HEK293 (cell line): ENCODE measurements around the gene ADCY6.

Source experiments
- KLF7 ChIP-seq: fragments of 450-650 bp; formaldehyde crosslinking; IDR thresholded peaks from 2 replicates; pipeline ENCODE4 v1.5.1; 2016; ENCODE audit warnings: missing biosample characterization, missing genetic modification characterization, borderline replicate concordance
- PBX3 ChIP-seq: sonication (generic); formaldehyde crosslinking; IDR thresholded peaks from 2 replicates; pipeline ENCODE4 v1.8.1; 2022; ENCODE audit warnings: mild to moderate bottlenecking, moderate library complexity, missing genetic modification reagents
- SP3 ChIP-seq: fragments of 450-650 bp; formaldehyde crosslinking; IDR thresholded peaks from 2 replicates; pipeline ENCODE4 v1.5.1; 2016; ENCODE audit warnings: missing biosample characterization, missing genetic modification characterization
- YY1 ChIP-seq: fragments of 450-650 bp; formaldehyde crosslinking; IDR thresholded peaks from 2 replicates; pipeline ENCODE4 v1.5.1; 2018; ENCODE audit warnings: missing biosample characterization, missing genetic modification characterization
- ZNF16 ChIP-seq: fragments of 450-650 bp; formaldehyde crosslinking; IDR thresholded peaks from 2 replicates; pipeline ENCODE4 v1.5.1; 2016; ENCODE audit warnings: low read depth, missing biosample characterization, missing genetic modification characterization
- ZNF174 ChIP-seq: fragments of 450-650 bp; formaldehyde crosslinking; IDR thresholded peaks from 2 replicates; pipeline ENCODE4 v1.5.0; 2017; ENCODE audit warnings: missing biosample characterization, mild to moderate bottlenecking, missing genetic modification characterization
- ZNF175 ChIP-seq: fragments of 450-650 bp; formaldehyde crosslinking; IDR thresholded peaks from 2 replicates; pipeline ENCODE4 v1.5.1; 2016; ENCODE audit warnings: missing biosample characterization, missing genetic modification characterization
- ZNF221 ChIP-seq: fragments of 450-650 bp; formaldehyde crosslinking; IDR thresholded peaks from 2 replicates; pipeline ENCODE4 v1.5.1; 2017; ENCODE audit warnings: missing biosample characterization, missing genetic modification characterization, borderline replicate concordance
- ZNF292 ChIP-seq: fragments of 450-650 bp; formaldehyde crosslinking; IDR thresholded peaks from 2 replicates; pipeline ENCODE4 v1.5.1; 2016; ENCODE audit warnings: low read depth, missing biosample characterization, missing genetic modification characterization, borderline replicate concordance
- ZNF354C ChIP-seq: fragments of 450-650 bp; formaldehyde crosslinking; IDR thresholded peaks from 2 replicates; pipeline ENCODE4 v1.5.1; 2016; ENCODE audit warnings: missing biosample characterization, missing genetic modification characterization, low read depth, borderline replicate concordance
- ZNF473 ChIP-seq: fragments of 450-650 bp; formaldehyde crosslinking; IDR thresholded peaks from 2 replicates; pipeline ENCODE4 v1.5.1; 2017; ENCODE audit warnings: missing biosample characterization, missing genetic modification characterization
- ZNF530 ChIP-seq: fragments of 450-650 bp; formaldehyde crosslinking; IDR thresholded peaks from 2 replicates; pipeline ENCODE4 v1.5.1; 2016; ENCODE audit warnings: low read depth, missing biosample characterization, missing genetic modification characterization
- ZNF560 ChIP-seq: fragments of 450-650 bp; formaldehyde crosslinking; IDR thresholded peaks from 2 replicates; pipeline ENCODE4 v1.5.1; 2017; ENCODE audit warnings: missing biosample characterization, missing genetic modification characterization, borderline replicate concordance
- ZNF639 ChIP-seq: fragments of 450-650 bp; formaldehyde crosslinking; IDR thresholded peaks from 2 replicates; pipeline ENCODE4 v1.5.1; 2016; ENCODE audit warnings: missing biosample characterization, missing genetic modification characterization
- ZNF654 ChIP-seq: fragments of 450-650 bp; formaldehyde crosslinking; IDR thresholded peaks from 2 replicates; pipeline ENCODE4 v1.5.1; 2016; ENCODE audit warnings: low read depth, missing biosample characterization, missing genetic modification characterization
- ZNF658 ChIP-seq: fragments of 450-650 bp; formaldehyde crosslinking; IDR thresholded peaks from 2 replicates; pipeline ENCODE4; 2016; ENCODE audit warnings: missing biosample characterization, missing genetic modification characterization
- ZNF692 ChIP-seq: fragments of 450-650 bp; formaldehyde crosslinking; IDR thresholded peaks from 2 replicates; pipeline ENCODE4 v1.5.1; 2016; ENCODE audit warnings: missing biosample characterization, missing genetic modification characterization
- TF ChIP-seq, protein P1 (sequence below): fragments of 450-650 bp; formaldehyde crosslinking; IDR thresholded peaks from 2 replicates; pipeline ENCODE4 v1.5.1; 2017; ENCODE audit warnings: missing biosample characterization, missing genetic modification characterization
- TF ChIP-seq, protein P2 (sequence below): fragments of 450-650 bp; formaldehyde crosslinking; IDR thresholded peaks from 2 replicates; pipeline ENCODE4 v1.5.1; 2016; ENCODE audit warnings: missing biosample characterization, missing genetic modification characterization, borderline replicate concordance
- TF ChIP-seq, protein P3 (sequence below): fragments of 450-650 bp; formaldehyde crosslinking; IDR thresholded peaks from 2 replicates; pipeline ENCODE4 v1.5.1; 2016; ENCODE audit warnings: missing biosample characterization, missing genetic modification characterization
- TF ChIP-seq, protein P4 (sequence below): fragments of 450-650 bp; formaldehyde crosslinking; IDR thresholded peaks from 2 replicates; pipeline ENCODE4 v1.5.1; 2016; ENCODE audit warnings: missing biosample characterization, missing genetic modification characterization

ADCY6 gene

DNA sequence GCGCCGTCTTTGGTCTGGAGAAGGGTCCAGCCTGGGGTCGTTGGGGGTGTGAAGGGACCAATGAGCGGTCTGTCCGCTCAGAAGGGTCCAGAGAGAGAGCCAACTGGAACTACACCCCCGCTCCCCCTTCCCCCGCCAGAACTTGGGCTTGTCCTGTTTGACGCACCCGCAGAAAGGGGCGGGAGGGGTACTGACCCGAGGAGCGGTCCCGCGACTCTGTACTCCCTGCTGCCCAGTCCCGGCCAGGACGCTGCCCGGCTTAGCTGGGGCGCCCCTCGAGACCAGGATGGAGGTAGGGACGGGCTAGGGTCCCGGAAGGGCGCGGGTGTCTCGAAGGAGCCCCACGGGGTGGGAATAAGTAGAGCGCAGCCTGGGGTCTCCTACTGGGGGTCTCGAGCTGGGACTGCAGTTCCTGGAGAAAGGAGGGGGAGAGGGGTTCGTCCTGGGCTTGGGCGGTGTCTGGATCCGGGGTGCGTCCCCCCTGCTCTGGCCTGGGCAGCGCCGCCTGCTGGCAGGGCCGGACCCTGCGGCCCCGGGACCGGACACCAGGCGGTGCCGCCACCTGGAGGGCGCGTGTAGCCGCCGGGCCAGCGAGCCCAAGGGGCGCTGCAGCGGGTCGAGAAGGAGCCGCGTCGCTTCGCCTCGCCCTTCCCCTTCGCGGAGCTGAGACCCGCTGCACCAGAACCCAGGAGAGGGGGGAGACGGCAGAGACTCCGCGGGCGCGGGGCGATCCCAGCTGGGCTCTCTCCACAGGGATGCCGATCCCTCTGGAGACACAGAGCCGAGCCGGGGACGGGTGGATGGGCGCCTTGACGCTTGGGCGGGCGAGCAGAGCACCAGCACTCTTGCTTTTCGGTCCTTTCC is 25.6 kb upstream of the ADCY6 start (continued):
- TF ChIP-seq ZNF692 (tag by site-specific recombination) = peak; percentile 58
- TF ChIP-seq ZNF530 (tag by site-specific recombination) = no peak
- TF ChIP-seq ZNF560 (tag by site-specific recombination) = no peak
- TF ChIP-seq YY1 (tag by site-specific recombination) = peak; percentile 47; the same call in 1 of the 2 replicates
- TF ChIP-seq ZNF473 = no peak
- no peak for TF ChIP-seq SP3 (tag by site-specific recombination)
- no peak for TF ChIP-seq ZNF16 (tag by site-specific recombination)
- no peak for TF ChIP-seq KLF7 (tag by site-specific recombination)
- TF ChIP-seq ZNF658 = 0 out of 2 replicates have a peak, but pooled peaks have one; percentile 39
- TF ChIP-seq ZNF221 (tag by site-specific recombination) = peak; percentile 86; the same call in 1 of the 2 replicates
- no peak for TF ChIP-seq ZNF654 (tag by site-specific recombination)
- TF ChIP-seq, protein P1, sequence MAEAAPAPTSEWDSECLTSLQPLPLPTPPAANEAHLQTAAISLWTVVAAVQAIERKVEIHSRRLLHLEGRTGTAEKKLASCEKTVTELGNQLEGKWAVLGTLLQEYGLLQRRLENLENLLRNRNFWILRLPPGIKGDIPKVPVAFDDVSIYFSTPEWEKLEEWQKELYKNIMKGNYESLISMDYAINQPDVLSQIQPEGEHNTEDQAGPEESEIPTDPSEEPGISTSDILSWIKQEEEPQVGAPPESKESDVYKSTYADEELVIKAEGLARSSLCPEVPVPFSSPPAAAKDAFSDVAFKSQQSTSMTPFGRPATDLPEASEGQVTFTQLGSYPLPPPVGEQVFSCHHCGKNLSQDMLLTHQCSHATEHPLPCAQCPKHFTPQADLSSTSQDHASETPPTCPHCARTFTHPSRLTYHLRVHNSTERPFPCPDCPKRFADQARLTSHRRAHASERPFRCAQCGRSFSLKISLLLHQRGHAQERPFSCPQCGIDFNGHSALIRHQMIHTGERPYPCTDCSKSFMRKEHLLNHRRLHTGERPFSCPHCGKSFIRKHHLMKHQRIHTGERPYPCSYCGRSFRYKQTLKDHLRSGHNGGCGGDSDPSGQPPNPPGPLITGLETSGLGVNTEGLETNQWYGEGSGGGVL = no peak; the same call in 1 of the 2 replicates
- TF ChIP-seq, protein P2, sequence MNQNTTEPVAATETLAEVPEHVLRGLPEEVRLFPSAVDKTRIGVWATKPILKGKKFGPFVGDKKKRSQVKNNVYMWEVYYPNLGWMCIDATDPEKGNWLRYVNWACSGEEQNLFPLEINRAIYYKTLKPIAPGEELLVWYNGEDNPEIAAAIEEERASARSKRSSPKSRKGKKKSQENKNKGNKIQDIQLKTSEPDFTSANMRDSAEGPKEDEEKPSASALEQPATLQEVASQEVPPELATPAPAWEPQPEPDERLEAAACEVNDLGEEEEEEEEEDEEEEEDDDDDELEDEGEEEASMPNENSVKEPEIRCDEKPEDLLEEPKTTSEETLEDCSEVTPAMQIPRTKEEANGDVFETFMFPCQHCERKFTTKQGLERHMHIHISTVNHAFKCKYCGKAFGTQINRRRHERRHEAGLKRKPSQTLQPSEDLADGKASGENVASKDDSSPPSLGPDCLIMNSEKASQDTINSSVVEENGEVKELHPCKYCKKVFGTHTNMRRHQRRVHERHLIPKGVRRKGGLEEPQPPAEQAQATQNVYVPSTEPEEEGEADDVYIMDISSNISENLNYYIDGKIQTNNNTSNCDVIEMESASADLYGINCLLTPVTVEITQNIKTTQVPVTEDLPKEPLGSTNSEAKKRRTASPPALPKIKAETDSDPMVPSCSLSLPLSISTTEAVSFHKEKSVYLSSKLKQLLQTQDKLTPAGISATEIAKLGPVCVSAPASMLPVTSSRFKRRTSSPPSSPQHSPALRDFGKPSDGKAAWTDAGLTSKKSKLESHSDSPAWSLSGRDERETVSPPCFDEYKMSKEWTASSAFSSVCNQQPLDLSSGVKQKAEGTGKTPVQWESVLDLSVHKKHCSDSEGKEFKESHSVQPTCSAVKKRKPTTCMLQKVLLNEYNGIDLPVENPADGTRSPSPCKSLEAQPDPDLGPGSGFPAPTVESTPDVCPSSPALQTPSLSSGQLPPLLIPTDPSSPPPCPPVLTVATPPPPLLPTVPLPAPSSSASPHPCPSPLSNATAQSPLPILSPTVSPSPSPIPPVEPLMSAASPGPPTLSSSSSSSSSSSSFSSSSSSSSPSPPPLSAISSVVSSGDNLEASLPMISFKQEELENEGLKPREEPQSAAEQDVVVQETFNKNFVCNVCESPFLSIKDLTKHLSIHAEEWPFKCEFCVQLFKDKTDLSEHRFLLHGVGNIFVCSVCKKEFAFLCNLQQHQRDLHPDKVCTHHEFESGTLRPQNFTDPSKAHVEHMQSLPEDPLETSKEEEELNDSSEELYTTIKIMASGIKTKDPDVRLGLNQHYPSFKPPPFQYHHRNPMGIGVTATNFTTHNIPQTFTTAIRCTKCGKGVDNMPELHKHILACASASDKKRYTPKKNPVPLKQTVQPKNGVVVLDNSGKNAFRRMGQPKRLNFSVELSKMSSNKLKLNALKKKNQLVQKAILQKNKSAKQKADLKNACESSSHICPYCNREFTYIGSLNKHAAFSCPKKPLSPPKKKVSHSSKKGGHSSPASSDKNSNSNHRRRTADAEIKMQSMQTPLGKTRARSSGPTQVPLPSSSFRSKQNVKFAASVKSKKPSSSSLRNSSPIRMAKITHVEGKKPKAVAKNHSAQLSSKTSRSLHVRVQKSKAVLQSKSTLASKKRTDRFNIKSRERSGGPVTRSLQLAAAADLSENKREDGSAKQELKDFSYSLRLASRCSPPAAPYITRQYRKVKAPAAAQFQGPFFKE (tag by site-specific recombination) = no peak
- TF ChIP-seq, protein P3, sequence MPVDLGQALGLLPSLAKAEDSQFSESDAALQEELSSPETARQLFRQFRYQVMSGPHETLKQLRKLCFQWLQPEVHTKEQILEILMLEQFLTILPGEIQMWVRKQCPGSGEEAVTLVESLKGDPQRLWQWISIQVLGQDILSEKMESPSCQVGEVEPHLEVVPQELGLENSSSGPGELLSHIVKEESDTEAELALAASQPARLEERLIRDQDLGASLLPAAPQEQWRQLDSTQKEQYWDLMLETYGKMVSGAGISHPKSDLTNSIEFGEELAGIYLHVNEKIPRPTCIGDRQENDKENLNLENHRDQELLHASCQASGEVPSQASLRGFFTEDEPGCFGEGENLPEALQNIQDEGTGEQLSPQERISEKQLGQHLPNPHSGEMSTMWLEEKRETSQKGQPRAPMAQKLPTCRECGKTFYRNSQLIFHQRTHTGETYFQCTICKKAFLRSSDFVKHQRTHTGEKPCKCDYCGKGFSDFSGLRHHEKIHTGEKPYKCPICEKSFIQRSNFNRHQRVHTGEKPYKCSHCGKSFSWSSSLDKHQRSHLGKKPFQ = no peak
- TF ChIP-seq ZNF354C (tag by site-specific recombination) = no peak
- no peak for TF ChIP-seq ZNF175
- TF ChIP-seq ZNF174 (tag by site-specific recombination) = no peak
- peak; percentile 40; the same call in 1 of the 2 replicates for TF ChIP-seq PBX3 (CRISPR knock-in tag)
- TF ChIP-seq, protein P4, sequence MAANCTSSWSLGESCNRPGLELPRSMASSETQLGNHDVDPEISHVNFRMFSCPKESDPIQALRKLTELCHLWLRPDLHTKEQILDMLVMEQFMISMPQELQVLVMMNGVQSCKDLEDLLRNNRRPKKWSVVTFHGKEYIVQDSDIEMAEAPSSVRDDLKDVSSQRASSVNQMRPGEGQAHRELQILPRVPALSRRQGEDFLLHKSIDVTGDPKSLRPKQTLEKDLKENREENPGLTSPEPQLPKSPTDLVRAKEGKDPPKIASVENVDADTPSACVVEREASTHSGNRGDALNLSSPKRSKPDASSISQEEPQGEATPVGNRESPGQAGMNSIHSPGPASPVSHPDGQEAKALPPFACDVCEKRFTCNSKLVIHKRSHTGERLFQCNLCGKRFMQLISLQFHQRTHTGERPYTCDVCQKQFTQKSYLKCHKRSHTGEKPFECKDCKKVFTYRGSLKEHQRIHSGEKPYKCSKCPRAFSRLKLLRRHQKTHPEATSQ (tag by site-specific recombination) = peak; percentile 77; the same call in 1 of the 2 replicates
- 0 out of 2 replicates have a peak, but pooled peaks have one; percentile 44 for TF ChIP-seq ZNF639 (tag by site-specific recombination)
- TF ChIP-seq ZNF292 (tag by site-specific recombination) = no peak
